Stimulated activated naive CD8-positive, alpha-beta T cell treated with anti-CD3 and anti-CD28 coated beads, Interleukin-15, Interleukin-2, amounts not matched to agents 100 ng/mL and 50 ng/mL, for 24 hours (primary cell): Measurements from ENCODE around the gene PPIC.

Source experiments
- H3K27ac Mint-ChIP-seq: one replicate; pipeline ENCODE4 v1.8.0; 2021; ENCODE audit warnings: mild to moderate bottlenecking, mixed read lengths
- H3K27me3 Mint-ChIP-seq: one replicate; pipeline ENCODE4 v1.8.0; 2021; ENCODE audit warnings: mixed read lengths
- H3K36me3 Mint-ChIP-seq: one replicate; pipeline ENCODE4 v1.8.0; 2021; ENCODE audit warnings: low read depth, mixed read lengths
- H3K4me1 Mint-ChIP-seq: one replicate; pipeline ENCODE4 v1.8.0; 2021; ENCODE audit warnings: low read depth, mixed read lengths
- H3K4me3 Mint-ChIP-seq: one replicate; pipeline ENCODE4 v1.8.0; 2021; ENCODE audit warnings: mild to moderate bottlenecking, mixed read lengths
- H3K9me3 Mint-ChIP-seq: one replicate; pipeline ENCODE4 v1.8.0; 2021; ENCODE audit warnings: mixed read lengths

PPIC gene

DNA sequence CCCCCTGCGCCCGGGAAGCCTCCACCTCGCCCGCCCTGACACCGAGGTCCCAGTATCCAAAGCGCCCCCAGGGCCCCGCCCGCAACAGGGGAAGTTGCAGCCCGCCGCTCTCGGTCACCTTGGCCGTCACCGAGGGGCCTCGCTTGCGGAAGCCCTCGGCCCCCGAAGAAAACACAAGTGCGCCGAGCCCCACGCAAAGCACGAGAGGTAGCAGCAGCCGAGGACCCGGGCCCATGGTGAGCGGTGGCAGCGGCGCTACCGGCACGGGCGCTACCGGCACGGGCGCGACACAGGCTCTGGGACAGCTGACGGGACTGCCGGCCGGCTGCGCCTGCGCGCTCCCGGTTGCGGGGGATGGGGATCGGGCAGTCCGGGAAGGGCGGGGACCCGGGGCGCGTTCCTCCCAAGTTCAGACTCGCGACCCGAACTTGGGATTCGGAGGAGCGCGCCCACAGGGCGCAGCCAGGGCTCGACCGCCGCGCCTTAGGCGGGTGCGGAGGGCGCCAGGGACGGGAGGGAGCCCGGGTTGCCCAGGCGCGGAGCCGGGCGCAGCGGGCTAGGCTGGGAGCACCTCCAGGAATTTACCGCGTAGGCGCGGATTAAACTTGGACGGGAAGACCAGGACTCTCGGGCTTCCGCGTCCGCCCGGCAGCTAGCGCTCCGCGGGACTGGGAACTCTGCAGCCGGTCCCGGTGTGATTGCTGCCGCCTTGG is at the start of gene PPIC:
TSS of gene PPIC (minus strand) at position 335 of the 713 bp plus-strand sequence. CDS start at position 235, 100 bp downstream.
- H3K27ac Mint-ChIP-seq = no peak within 1 kb of the TSS
- H3K4me1 Mint-ChIP-seq = peaks cover 8% of the 10 kb centered on the region
- no peaks in the 10 kb centered on the region for H3K9me3 Mint-ChIP-seq
- H3K27me3 Mint-ChIP-seq = peaks cover 73% of the 10 kb centered on the region
- H3K36me3 Mint-ChIP-seq = no peaks in the 10 kb centered on the region
- peak within 1 kb of the TSS; percentile 57 for H3K4me3 Mint-ChIP-seq

GRCh38 chr5:123085638-123086286 is 49.2 kb upstream of the PPIC start:
- peaks cover 69% of the 10 kb centered on the region for H3K27me3 Mint-ChIP-seq

DNA sequence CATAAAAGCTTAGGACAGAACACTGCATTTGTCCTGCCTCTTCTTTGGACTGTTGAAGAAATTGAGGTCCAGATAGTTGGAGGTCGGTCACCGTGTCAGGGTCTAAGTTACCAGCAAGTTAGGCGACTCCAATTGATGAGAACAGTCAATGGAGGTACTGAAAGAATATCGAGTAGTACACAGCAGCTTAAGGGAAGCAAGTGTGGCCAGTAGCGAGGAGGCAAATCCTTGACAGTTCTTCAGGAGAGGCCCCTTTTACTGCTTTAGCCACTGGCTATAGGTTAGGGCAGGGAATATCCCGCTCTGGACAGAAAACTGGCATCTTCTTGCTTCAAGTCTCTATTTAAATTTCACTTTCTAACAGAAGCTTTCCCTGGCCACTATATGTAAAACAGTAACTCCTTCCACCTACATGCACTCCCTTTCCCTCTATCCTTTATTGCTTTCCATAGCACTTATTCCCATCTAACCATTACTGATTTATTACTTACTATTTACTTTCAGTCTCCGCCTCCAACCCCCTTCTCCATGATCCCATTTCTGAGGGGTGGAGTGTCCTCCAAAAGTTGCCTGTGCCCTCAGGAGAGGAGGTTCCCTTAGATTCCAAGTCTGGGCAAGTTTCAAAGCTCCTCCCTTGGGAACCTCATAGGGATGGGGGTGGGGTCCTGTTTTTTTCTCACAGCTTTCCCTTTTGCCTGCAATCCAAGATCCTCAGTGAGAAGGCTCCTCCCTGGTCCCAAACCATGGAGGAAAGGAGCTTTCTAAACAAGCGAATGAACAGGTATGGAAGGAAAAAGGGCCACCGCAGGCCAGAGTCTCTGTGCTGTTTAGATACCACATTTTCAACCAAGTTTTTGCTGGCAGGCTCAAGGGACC is 48.4 kb upstream of the PPIC start:
- peaks cover 67% of the 10 kb centered on the region for H3K27me3 Mint-ChIP-seq
- H3K9me3 Mint-ChIP-seq = no peaks in the 10 kb centered on the region
- H3K4me1 Mint-ChIP-seq = peaks cover 16% of the 10 kb centered on the region
- no peak overlapping the region for H3K27ac Mint-ChIP-seq
- H3K4me3 Mint-ChIP-seq = no peak overlapping the region
- H3K36me3 Mint-ChIP-seq = no peaks in the 10 kb centered on the region

More at GRCh38 chr5:123085638-123086286, 49.2 kb upstream of the PPIC start:
- Mint-ChIP-seq H3K4me3 (no peak overlapping the region), H3K9me3 (no peaks in the 10 kb centered on the region), H3K4me1 (peaks cover 16% of the 10 kb centered on the region), H3K36me3 (no peaks in the 10 kb centered on the region), H3K27ac (no peak overlapping the region)

DNA sequence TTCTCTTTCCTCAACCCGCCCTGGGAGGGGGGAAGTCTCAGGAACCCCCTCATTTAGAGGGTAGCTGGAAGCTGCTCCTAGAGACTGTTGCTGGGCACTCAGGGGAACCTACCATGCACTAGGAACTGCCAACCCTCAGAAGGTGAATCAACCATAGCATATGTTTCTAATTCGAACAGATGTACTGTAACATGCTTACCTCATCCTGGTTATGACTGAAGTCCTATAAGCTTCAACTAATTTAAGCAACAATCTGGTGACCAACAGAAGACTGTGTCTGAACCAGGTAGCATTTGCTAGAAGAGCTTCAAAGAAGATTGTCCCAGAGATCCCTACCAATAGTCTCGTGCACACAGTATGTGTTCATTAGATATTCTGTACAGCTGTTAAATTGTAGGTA is 46.8 kb upstream of the PPIC start:
- Mint-ChIP-seq H3K9me3 (no peaks in the 10 kb centered on the region), H3K27ac (no peak overlapping the region), H3K4me1 (peaks cover 11% of the 10 kb centered on the region), H3K4me3 (no peak overlapping the region), H3K27me3 (peaks cover 62% of the 10 kb centered on the region), H3K36me3 (no peaks in the 10 kb centered on the region)

DNA sequence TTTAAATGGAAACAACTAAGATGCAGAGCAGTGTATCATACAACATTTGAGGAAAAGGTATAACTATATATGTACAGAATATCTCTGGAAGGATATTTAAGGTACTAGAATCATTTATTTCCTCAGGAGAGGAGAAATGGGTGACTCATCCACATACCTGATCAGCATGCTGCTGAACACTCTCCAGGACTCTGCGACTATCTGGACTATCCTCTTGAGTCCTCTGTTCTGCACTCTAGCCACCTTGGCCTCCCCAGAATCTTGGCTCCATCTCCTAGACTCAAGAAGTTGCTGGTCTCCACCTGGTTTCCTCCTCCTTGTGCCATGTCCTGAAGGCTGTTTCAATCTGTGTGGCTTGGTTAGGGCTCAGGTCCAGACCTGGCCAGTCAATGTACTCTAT is 43.7 kb upstream of the PPIC start:
- Mint-ChIP-seq H3K4me3 (no peak overlapping the region), H3K27ac (no peak overlapping the region), H3K27me3 (peaks cover 37% of the 10 kb centered on the region), H3K9me3 (no peaks in the 10 kb centered on the region), H3K4me1 (no peaks in the 10 kb centered on the region), H3K36me3 (no peaks in the 10 kb centered on the region)

DNA sequence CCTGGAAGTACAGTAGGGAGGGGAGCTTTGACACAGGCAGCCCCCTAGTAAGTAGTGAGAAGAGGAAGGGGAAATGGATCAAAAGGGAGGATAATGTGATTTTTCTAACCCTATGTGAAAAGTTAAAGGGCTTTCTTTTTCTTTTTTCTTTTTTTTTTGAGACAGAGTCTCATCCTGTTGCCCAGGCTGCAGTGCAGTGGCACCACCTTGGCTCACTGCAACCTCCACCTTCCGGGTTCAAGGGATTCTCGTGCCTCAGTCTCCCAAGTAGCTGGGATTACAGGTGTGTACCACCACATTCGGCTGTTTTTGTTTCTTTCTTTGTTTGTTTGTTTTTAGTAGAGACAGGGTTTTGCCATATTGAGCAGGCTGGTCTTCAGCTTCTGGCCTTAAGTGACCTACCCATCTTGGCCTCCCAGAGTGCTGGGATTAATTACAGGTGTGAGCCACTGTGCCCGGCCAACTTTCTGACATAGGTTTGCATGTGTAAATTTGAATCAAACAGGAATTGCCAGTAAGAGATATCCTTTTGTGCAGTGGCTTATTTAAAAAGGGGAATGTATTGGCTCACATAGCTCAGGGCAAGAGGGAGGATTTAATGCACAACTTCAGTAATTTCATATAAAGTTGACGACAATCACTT is 39.1 kb upstream of the PPIC start:
- H3K36me3 Mint-ChIP-seq = no peaks in the 10 kb centered on the region
- no peaks in the 10 kb centered on the region for H3K4me1 Mint-ChIP-seq
- peaks cover 25% of the 10 kb centered on the region for H3K27me3 Mint-ChIP-seq
- no peak overlapping the region for H3K27ac Mint-ChIP-seq
- H3K9me3 Mint-ChIP-seq = no peaks in the 10 kb centered on the region
- H3K4me3 Mint-ChIP-seq = no peak overlapping the region

- Mint-ChIP-seq H3K27ac (no peak overlapping the region), H3K36me3 (no peaks in the 10 kb centered on the region), H3K27me3 (peaks cover 23% of the 10 kb centered on the region), H3K9me3 (no peaks in the 10 kb centered on the region), H3K4me1 (no peaks in the 10 kb centered on the region), H3K4me3 (no peak overlapping the region)
Measured at GRCh38 chr5:123068368-123068938, 31.9 kb upstream of the PPIC start.

DNA sequence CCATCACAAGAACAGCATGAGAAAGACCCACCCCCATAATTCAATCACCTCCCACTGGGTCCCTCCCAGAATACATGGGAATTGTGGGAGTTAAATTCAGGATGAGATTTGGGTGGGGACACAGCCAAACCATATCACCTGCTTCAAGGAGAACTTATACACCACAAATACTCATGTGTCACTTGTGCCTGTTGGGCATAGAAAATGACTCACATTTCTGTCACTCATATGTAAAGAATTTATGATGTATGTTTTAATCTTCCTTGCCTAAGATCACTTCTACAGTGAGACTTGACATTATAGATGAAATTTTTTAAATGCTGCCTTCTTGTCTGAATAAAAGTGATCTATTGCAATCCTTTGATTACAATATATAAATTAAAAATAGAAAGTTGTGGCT is 29.5 kb upstream of the PPIC start:
- no peaks in the 10 kb centered on the region for H3K4me1 Mint-ChIP-seq
- H3K27me3 Mint-ChIP-seq = peaks cover 17% of the 10 kb centered on the region
- no peaks in the 10 kb centered on the region for H3K36me3 Mint-ChIP-seq

GRCh38 chr5:123059455-123059854 is 22.9 kb upstream of the PPIC start:
- Mint-ChIP-seq H3K9me3 (peaks cover 6% of the 10 kb centered on the region), H3K27ac (no peak overlapping the region), H3K4me1 (no peaks in the 10 kb centered on the region), H3K4me3 (no peak overlapping the region), H3K36me3 (no peaks in the 10 kb centered on the region), H3K27me3 (peaks cover 36% of the 10 kb centered on the region)

More for the DNA sequence above, 29.5 kb upstream of the PPIC start:
- H3K9me3 Mint-ChIP-seq = peaks cover 6% of the 10 kb centered on the region
- H3K27ac Mint-ChIP-seq = no peak overlapping the region
- H3K4me3 Mint-ChIP-seq = no peak overlapping the region

DNA sequence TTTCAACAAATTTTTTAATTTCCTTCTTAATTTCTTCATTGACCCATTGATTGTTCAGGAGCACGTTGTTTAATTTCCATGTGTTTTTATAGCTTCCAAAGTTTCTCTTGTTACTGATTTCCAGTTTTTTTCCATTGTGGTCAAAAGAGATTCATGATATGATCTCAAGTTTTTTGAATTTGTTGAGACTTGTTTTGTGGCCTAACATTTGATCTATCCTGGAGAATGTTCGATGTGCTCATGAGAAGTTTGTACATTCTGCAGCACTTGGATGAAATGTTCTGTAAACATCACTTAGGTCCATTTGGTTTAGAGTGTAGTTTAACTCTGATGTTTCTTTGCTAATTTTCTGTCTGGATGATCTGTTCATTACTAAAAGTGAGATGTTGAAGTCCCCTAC is 14.7 kb upstream of the PPIC start:
- H3K36me3 Mint-ChIP-seq = no peaks in the 10 kb centered on the region
- no peaks in the 10 kb centered on the region for H3K4me1 Mint-ChIP-seq
- H3K27ac Mint-ChIP-seq = no peak overlapping the region
- H3K9me3 Mint-ChIP-seq = no peaks in the 10 kb centered on the region
- peaks cover 28% of the 10 kb centered on the region for H3K27me3 Mint-ChIP-seq
- no peak overlapping the region for H3K4me3 Mint-ChIP-seq

DNA sequence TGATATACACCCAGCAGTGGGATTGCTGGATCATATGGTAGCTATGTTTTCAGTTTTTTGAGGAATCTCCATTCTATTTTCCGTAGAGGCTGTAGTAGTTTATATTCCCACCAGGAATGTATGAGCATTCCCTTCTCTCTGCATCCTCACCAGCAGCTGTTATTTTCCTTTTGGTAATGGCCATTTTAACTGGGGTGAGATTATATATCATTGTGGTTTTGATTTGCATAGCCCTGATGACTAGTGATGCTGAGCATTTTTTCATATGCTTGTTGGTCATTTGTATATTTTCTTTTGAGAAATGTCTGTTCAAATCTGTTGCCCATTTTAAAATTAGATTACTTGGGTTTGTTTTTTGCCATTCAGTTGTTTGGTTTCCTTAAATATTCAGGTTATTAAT is 11.2 kb upstream of the PPIC start:
- Mint-ChIP-seq H3K36me3 (no peaks in the 10 kb centered on the region), H3K4me1 (no peaks in the 10 kb centered on the region), H3K9me3 (no peaks in the 10 kb centered on the region), H3K27ac (no peak overlapping the region), H3K27me3 (peaks cover 32% of the 10 kb centered on the region), H3K4me3 (no peak overlapping the region)

GRCh38 chr5:123046222-123046621 is 9.7 kb upstream of the PPIC start:
- H3K27ac Mint-ChIP-seq = no peak overlapping the region
- peaks cover 34% of the 10 kb centered on the region for H3K27me3 Mint-ChIP-seq
- no peak overlapping the region for H3K4me3 Mint-ChIP-seq
- no peaks in the 10 kb centered on the region for H3K9me3 Mint-ChIP-seq
- no peaks in the 10 kb centered on the region for H3K36me3 Mint-ChIP-seq
- no peaks in the 10 kb centered on the region for H3K4me1 Mint-ChIP-seq

- H3K4me1 Mint-ChIP-seq = no peaks in the 10 kb centered on the region
- no peak overlapping the region for H3K27ac Mint-ChIP-seq
- H3K27me3 Mint-ChIP-seq = peaks cover 39% of the 10 kb centered on the region
- no peak overlapping the region for H3K4me3 Mint-ChIP-seq
- H3K36me3 Mint-ChIP-seq = no peaks in the 10 kb centered on the region
- H3K9me3 Mint-ChIP-seq = no peaks in the 10 kb centered on the region
Measured at GRCh38 chr5:123044926-123045617, 8.5 kb upstream of the PPIC start.

DNA sequence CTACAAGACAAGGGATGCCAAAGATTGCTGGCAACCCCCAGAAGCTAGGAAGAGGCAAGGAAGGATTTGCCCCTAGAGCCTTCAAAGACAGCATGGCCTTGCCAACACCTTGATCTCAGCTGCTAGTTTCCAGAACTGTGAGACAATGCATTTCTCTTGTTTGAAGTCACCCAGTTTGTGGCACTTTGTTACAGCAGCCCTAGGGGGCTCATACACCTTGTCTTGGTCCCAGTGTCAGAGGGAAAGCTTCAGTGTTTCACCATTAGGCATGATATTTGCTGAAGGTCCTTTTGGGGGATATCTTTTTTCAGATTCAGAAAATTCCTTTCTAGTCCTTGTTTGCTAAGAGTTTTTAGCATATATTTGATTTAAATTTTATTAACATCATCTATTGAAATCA is 3.1 kb upstream of the PPIC start:
- H3K4me3 Mint-ChIP-seq = no peak overlapping the region
- peaks cover 60% of the 10 kb centered on the region for H3K27me3 Mint-ChIP-seq
- H3K36me3 Mint-ChIP-seq = no peaks in the 10 kb centered on the region
- no peaks in the 10 kb centered on the region for H3K9me3 Mint-ChIP-seq
- H3K4me1 Mint-ChIP-seq = peaks cover 8% of the 10 kb centered on the region
- H3K27ac Mint-ChIP-seq = no peak overlapping the region
